ENCODE results near the gene MYO1E.
"Not testable (repeated sequence)": the region's sequence is repeated elsewhere in the genome, so short reads cannot be mapped to it uniquely, and the experiment has no call there.

MYO1E gene

DNA sequence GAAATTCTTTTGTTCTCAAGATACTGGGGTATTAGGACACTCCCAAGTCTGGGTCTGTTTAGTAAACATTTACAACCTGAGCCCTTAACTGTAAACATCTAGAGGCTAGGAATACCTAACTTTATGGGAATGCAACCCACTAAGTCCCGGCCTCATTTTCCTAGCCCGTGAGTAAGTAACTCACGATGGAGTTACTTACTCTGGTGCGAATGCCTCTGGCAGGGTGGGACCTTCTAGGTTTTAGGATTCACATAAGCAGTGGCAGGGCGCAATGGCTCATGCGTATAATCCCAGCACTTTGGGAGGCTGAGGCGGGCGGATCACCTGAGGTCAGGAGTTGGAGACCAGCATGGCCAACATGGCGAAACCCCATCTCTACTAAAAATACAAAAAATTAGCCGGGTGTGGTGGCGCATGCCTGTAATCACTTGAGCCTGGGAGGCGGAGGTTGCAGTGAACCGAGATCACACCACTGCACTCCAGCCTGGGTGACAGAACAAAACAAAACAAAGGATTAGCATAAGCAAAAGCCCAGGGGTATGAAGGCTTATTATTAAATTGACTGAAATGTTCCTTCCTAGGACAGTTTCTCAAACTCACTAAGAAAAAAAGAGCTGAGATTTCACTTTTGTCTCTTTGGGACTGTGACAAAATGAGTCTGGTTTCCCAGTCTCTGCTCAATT is 14.7 kb upstream of the MYO1E start:
- not testable (repeated sequence) for DNase-seq

DNA sequence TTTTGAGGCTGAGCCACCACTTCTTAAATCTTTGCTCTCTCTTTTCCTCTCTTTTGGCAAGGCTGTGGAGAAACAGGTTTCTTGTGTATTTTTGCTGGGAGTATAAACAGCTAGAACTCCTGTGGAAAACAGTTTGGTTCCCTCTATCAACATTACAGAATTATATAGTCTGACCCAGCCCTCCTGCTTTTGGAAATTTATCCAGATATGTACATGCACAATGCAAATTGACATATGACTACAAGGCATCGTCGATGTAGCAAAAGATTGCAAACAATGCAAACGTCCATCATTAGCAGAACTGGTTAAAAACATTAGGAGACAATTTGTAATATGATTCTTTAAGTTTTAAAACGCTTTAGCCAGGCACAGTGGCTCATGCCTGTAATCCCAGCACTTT is 12.5 kb upstream of the MYO1E start:
- no peak for DNase-seq

DNA sequence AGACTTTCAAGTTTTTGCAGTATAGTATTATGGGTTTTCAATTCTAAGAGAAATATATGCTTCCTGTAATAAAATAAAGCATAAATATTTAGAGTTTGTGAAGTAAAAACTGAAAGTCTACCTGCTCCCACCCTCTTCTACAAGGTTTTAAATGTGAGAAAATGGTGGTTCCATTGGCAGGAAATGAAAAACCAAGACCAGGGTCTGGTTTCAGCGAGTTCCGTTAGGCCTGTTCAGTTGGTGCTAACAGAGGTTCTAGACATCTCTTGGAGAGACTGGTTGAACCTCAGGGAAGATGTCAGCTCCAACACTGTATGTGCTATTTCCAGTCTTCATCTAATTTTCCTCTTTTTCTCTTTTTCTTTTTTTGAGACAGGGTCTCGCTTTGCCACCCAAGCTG is 11.8 kb upstream of the MYO1E start:
- peak; percentile 46 for DNase-seq

DNA sequence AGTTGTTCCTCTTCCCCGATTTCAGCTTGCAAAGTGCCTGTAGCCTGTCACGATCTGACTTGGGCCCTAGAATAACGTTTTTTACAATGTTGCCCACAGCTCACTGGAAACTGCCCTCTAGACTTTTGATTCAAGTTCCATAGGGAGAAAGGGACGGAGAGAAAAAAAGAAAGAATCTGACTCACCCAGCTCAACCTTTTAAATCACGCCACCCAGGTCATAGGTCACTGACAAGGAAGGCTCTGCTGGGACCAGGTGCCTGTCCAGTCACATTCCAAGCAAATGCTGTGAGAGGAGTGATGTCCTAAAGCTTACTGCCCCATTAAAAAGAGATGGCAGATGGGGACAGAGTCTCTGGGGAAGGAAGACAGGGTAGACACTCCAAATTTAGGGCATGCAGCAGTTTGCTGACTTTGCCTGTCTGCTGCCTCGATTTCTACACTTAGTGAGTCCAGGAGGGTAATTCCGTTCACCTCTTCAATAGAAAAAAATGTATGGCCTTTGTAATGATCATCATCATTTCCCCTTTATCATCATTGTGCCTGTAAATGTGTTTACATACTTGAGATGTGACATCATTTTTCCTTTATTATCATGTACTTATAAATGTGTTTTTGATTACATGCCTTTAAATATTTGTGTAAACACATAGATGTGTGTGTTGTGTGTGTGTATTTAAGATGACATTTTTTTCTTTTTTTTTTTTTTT is 8.4 kb upstream of the MYO1E start:
- no peak for DNase-seq

DNA sequence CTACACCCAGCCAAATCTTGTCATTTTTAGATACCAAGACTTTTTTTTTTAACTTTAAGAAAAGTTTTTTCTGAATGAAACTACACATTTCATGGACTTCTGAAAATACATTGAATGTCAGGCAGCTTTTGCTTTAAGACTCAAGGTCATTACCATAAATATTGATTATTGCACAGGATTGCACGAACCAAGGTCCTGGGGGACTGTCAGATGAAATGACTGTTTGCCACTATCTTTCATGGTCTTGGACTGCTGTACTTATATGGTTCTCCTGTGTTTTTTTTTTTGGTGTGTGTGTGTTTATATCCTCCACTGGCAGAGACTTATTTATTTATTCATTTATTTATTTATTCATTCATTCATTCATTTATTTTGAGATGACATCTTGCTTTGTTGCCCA is 6.9 kb upstream of the MYO1E start:
- no peak for DNase-seq

DNA sequence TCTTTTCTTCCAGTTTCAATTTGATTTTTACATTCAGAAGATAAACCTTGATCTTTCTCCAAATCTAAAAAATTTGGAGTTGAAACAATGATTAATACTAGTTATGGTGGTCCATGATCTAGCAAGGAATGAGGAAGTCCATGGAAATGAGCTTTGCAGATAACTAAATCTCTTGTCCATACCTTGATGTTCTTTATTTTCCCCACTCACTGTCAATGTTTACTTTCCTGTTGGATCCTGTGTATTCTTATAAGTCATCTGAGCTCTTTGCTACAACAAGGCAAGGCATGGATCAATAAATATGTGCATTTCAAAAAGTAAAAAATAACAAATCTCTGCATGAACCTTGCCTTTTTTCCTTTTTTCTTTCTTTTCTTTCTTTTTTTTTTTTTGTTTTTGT is 6.2 kb upstream of the MYO1E start:
- no peak for DNase-seq

DNA sequence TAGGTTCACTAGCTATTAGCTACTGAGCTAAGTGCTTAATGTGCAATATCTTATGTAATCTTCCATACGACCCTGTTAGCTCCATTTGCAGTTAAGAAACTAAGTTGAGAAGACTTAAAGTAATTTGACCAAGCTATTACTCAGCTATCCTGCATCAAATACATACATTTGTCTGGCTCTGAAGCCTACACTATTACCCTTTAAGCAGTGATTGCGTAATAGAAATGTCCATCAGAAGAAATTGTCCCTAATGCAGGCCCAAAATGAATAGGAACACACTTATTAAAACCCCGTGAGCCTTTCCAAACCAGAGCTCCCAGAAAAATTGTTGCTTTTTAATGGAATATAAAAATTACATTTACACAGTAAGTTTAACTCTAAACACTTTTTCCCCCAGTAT is 5.3 kb upstream of the MYO1E start:
- no peak for DNase-seq

DNA sequence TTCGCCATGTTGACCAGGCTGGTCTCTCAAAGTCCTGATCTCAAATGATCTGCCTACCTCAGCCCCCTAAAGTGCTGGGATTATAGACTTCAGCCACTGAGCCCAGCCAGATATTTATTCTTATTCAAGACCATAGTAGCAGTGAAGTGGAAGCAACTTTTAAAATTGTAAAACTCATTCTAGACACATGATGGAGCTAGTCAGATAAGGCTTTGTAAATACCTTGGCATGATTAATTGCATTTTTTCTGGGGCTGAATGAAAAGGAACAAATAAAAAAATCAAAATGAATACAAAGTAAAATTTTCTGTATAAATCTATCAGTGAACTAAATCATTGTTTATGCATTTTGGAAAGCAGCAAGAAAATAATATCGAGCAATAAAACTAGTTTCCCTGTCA is 4.1 kb upstream of the MYO1E start:
- DNase-seq, result no peak

DNA sequence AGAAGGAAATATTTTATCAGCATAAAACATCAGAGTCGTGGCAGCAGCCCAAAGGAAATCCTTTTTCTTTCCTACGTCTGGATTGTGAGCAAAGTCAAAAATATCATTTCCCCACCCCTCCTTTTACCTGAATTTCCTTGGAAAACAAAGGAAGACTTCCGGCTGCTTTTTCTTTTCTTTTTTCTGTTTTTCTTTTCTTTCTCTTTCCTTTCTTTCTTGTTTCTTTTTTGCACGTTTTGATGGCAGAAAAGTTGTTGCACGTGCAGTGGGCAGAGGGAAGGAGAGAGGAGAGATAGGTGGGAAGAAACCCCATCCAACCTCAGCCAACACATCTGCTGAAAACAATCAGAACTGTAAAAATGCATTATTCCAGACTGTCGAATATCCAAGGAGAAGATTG is 544 bp upstream of the MYO1E start:
- DNase-seq, result no peak

DNA sequence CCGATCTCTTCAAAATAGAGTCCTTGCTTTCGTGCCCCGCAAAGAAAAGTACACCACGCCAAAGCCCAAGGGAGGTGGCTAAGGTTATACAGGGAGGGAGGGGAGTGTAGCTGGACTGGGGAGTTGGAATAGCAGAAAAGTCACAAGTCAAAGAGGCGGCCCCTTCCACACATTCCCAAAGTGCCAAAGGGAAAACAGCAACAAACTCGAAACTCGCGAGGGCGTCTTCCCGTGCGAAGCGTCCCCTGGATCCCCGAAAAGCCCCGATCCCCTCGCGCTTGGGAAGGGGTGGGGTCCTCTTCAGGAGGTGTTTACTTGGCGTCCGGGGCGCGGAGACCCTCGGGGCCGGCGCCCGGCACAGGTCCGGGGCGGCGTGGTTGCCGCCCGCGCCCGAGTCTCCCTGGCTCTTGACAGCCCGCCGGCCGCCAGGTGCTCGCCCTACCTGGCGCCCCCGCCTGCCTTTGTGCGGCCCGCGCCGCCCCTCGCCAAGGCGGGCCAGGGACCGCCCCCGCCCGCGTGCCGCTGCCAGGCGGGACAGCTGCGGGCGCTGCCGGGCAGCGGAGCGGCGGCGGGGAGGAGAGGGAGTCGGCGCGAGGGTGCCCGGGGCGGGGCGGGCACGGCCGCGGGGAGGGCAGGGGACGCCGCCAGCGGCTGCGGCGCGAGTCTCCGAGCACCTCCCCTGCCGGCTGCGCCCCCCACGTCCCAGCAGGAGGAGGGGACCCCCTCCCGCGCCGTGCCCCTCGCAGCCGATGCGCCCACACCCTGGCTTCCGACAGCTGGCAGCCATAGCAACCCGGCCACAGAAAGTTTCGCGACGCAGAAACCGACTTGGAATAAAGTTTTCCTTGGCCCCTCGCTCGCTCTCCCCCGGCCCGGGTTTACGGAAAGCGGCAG is 966 bp downstream of the MYO1E start:
- DNase-seq, result peak; percentile 4

DNA sequence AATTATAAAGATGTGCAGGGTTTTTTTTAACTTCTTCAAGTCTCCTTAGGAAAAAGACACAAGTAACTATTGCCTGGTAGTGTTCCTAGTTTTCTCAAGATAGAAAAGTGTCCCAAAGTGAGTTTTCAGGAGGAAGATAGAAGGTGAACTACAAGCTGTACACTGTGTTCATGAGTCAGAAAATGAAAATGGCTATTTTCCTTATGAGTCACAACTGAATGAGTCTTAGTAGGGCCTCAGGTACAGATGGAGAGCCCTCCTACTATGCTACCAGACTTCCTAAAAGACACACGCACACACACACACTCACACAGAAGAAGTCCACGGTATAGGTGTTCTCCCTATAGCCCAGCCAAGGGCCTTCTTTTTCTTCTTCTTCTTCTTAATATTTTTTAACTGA is 3.1 kb downstream of the MYO1E start:
- peak; percentile 17 for DNase-seq

DNA sequence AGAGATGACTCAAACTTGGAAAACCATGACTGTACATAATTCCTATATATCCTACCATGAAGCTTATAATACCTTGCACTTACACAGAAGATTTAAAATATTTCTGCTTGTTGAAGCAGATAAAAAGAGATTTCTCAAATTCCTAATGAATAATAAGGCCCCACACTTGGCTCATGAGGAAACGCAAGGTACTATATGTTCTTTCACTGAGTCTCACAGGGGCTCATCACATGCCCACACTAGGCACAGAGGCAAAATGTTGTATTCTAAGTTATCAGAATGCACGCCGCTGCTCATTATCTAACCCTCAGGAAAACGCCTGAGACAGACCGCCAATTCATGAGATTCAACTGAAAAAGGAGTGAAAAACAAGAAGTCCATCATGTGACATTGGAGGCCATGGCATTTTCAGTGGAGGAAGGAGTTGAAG is 5.6 kb downstream of the MYO1E start:
- no peak for DNase-seq

DNA sequence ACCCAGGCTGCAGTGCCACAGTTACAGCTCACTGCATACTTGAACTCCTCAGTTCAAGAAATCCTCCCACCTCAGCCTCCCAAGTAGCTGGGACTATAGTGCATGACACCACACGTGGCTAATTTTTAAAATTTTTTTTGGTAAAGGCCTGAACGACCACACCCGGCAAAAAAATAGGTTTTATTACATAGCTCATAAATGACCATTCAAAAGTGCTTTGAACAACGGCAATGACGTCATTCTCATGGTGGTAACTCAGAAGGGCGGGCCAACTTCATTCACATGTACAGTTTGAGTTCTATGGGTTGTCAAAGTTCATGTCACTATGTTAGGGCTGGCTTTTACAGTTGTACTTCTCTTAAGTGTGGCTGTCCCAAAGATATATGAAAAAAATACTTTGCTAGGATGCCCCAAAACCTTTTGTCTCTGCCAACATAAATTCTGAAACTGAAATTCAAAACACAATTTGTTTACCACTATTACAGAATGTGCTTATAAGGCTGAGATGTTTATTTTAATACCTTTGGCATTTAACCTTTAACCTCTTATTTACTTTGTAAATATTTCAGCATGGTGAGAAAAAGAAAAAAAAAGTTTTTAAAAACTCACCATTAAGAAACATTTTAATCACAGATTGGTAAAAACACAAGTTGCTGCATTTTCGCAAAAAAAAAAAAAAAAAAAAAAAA is 6.2 kb downstream of the MYO1E start:
- no peak for DNase-seq

DNA sequence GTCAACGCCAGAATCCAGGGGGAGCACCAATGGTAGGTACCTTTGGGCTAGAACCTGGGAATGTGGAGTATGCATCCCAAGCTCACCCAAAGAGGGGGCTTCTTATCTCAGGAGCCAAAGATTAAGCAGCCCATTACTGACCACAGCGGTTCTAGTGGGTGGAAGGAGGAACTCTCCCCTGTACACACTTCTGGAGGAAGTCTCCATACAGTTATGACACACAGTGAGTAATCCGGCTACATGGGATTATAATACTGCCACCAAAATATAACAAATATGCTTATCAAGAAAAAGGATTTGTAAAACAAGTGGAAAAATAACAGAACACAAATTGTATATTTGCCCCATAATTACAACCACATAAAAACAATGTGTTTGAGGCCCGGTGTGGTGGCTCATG is 8.4 kb downstream of the MYO1E start:
- no peak for DNase-seq

DNA sequence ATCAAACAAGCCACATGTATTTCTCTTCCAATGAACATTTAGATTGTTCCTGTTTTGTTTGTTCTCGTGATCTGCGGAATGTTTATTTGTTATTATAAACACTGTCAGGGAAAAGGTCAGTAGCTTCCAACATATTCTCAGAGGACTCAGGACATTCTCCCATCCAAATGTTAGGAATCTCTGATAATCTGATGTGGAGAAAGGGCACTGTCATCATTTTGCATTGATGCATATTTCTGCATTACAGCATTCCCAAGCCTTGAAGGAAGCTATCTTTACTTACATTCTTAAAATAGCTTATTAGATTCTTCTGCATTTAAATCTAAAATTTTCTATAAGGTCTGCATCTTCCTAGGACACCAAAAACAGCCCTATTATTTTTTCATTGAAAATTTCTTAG is 10.3 kb downstream of the MYO1E start:
- no peak for DNase-seq

DNA sequence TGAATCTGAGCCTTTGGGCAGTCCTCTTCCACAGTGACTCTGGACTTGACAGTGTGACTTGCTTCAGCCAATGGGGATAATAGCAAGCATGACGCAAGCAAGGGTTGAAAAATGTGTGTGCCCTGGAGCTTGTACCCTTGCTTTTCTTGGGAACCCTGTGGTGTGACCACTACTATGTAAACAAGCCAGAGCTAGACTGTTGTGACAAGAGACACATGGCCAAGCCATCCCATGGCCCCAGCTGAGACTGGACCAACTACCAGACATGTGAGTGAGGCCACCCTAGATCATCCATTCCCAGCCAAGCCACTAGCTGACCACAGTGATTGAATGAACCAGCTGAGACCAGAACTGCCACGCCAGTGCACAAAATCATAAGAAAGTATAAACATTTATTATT is 11.8 kb downstream of the MYO1E start:
- no peak for DNase-seq

DNA sequence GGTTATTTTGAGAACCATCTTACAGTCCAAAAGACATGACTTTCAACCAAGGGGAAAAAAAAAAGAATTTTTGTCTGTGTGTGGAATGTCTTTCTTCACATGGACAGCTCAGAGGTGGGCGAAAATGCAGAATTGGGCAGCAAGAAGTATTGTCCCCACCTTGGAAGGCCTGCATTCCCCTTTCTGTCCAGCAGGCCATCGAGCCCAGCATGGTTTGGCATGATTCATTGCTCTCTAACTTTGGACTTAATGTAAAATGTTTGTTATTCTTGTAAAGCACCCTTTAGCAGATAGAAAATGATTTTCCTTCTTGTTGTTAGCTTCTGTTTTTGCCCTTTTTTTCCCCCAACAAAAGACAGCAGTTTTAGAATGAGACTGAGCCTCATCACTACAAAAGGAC is 12.4 kb downstream of the MYO1E start:
- DNase-seq, result no peak

DNA sequence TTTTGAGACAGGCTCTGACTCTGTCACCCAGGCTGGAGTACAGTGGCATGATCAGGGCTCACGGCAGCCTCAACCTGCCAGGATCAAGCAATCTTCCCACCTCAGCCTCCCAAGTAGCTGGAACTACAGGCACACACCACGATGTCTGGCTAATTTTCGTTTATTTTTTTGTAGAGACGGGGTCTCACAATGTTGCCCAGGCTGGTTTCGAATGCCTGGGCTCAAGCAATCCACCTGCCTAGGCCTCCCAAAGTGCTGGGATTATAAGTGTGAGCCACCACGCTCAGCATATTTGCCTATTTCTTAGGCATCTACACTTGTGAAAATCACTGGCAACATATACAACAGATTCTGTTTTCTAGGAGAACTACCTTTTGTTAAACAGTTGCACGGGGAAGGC is 16.9 kb downstream of the MYO1E start:
- DNase-seq, result no peak

DNA sequence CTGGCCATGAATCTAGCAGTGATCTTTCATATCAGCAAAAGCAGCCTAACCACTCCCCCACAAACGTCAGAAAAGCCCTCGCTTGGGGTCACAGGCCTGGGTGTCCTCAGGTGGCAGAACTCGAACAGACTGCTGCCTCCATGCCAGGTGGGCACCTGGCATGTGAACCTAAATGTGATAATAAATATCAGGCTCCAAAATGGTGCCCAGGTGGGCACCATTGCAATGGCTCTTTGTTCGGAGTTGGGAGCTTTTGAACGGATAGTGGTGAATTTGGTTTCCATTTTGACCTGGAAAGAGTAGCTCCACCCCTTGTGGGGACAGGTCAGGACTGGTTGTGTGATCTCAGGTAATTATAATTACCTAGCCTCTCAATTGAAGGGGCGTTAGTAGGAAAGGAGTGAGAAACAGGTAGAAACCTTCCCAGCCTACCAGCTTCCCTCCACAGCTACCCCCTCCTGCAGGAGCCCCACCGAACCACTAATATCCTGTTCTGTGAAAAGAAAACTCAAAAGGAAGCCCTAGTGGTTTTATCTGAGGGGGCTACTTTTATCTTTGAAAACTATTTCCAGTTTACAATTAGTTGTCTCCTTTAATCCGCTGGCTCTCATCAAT is 18.1 kb downstream of the MYO1E start:
- DNase-seq, result no peak

DNA sequence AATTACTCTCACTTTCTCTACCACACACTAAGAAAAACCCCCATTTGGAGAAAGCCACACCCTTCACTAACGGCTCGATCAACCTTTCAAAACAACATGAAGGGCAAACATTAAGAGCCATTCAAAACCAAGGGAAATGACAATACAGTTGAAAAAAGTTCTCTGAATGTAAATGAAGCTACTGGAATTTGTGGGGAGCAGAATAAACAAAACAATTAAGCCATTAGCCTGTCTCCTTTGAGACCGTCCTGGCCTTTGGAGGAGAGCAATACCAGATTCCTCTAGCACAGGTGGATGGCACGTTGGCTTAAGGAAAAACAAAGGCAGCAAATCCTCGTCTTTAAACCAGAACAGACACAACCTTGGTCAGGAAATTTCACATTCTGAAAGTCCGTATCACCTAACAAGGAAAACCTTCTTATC is 18.7 kb downstream of the MYO1E start:
- no peak for DNase-seq

DNA sequence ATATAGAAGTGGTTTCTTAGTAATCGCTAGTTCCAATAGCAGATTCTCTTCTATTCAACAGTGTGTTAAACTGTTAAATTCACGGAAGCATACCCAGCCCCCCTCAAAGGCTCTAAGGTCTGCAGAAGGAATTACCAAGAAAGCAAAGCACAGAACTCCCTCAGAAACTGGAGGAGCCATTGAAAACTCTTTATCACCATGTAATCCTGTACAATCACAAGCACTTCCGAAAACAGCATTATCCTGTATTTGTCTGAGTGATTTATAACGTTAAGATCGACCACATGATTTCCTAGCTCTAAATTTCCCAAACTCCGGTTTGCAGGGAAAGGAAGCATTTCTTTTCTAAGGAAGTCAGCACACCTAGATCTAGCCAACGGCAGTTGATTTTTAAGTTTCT is 20.0 kb downstream of the MYO1E start:
- no peak for DNase-seq

DNA sequence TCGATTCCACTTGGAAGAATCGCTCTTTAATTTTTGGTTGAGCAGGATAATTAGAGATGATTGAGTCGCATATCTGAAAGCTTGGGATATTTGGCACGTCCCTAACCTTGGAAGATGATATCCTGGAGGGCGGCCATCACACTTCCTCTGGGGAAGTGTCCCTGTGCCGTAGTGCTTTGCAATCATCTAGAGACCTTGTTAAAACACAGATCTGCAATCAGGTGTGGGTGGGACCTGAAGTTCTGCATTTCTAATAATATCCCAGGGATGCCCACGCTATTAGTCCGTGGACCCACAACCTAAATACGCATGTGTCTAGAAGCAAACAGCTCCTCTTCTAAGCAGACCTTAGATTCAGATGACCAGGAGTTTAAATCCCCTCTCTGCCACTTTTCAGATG is 20.5 kb downstream of the MYO1E start:
- DNase-seq, result no peak

DNA sequence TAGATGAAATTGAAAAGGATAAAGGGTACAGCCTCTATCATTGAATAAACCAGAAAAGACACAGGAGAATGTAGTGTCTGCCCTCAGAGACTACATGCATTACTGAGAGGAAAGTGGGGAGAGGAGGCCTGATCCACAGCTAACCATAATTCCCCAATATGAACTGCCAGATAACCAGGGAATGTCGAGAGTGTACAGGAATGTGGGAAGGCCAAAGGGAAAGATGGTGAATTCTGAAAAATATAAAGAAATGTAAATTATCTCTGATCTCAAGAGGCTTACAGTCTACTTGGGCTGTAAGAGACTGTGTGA is 22.3 kb downstream of the MYO1E start:
- DNase-seq, result no peak

All from activated CD4-positive, alpha-beta T cell treated with anti-CD3 and anti-CD28 coated beads, Interleukin-10, Interleukin-2, amounts not matched to agents 100 ng/mL and 50 ng/mL, durations not matched to agents 16 hours and 8 hours (primary cell).